B cell (primary cell): Measurements from ENCODE around the gene SFXN3. TPM values are rescaled to one million over a fixed set of nuclear protein-coding genes. Genes with fewer than 3 reads are reported as not detected.

Experiments
- ATAC-seq: fragments of 200-7000 bp; cut with Tn5 transposase; one replicate; pipeline ENCODE4 v1.10.0; 2021; ENCODE audit warnings: low read depth, mild to moderate bottlenecking, moderate number of reproducible peaks, moderate library complexity
- CTCF ChIA-PET: fragments of 350-600 bp; sonication (Branson Sonifier 250); formaldehyde crosslinking; loops from one replicate; lab custom pipeline; 2021; ENCODE audit warnings: antibody characterized with exemption, inconsistent platforms; lab: Charles Lee
- POLR2A ChIA-PET: fragments of 350-600 bp; sonication (Branson Sonifier 250); formaldehyde crosslinking; loops from one replicate; lab custom pipeline; 2021; ENCODE audit warnings: antibody characterized with exemption; lab: Charles Lee
- DNase-seq: peaks from one replicate; pipeline ENCODE4 v3.0.0; 2013
- H2AFZ ChIP-seq: 2 replicates; pipeline ENCODE4 v1.6.1; 2012; ENCODE audit warnings: mild to moderate bottlenecking, low read depth, low read length; ENCODE audit not compliant: insufficient read depth, poor library complexity, severe bottlenecking
- H3K27ac ChIP-seq, 2 donors: 1 replicate in 1 of 2; 2 replicates in 1 of 2; pipeline ENCODE4 v1.5.1; 2012 to 2013; ENCODE audit warnings: low read length in 2 of 2, mild to moderate bottlenecking in 2 of 2, moderate library complexity in 1 of 2
- H3K27me3 ChIP-seq, 4 experiments: fragments of 200-600 bp in 1 of 4; sonication (generic) in 1 of 4; replicated peaks in 1 of 4; 1 replicate in 2 of 4; 2 replicates in 2 of 4; pipeline versions ENCODE4 v1.6.1 to v1.7.0; 2013 to 2016; ENCODE audit warnings: low read length in 3 of 4, mild to moderate bottlenecking in 2 of 4, mixed read lengths in 1 of 4, moderate library complexity in 1 of 4; ENCODE audit not compliant: insufficient read depth in 4 of 4, control insufficient read depth in 3 of 4; ENCODE audit errors: control extremely low read depth in 1 of 4
- H3K36me3 ChIP-seq, 2 experiments: replicated peaks in 1 of 2; 1 replicate in 1 of 2; 2 replicates in 1 of 2; pipeline versions ENCODE4 v1.6.1 to v1.7.1; 2013; ENCODE audit warnings: low read length in 1 of 2; ENCODE audit not compliant: insufficient read depth in 2 of 2, control insufficient read depth in 1 of 2; ENCODE audit errors: control extremely low read depth in 1 of 2, extremely low read depth in 1 of 2
- H3K4me1 ChIP-seq, 2 donors: fragments of 200-600 bp in 1 of 2; sonication (generic) in 1 of 2; 1 replicate in 1 of 2; 2 replicates in 1 of 2; pipeline versions ENCODE4 v1.5.1 to v1.6.1; 2013 to 2017; ENCODE audit warnings: low read length in 2 of 2; ENCODE audit not compliant: control insufficient read depth in 2 of 2, insufficient read depth in 2 of 2
- H3K4me2 ChIP-seq: replicated peaks from 2 replicates; pipeline ENCODE3; 2012; ENCODE audit warnings: mild to moderate bottlenecking, low read depth, low read length; ENCODE audit not compliant: poor library complexity, severe bottlenecking
- H3K4me3 ChIP-seq, 5 experiments: fragments of 200-600 bp in 1 of 5; sonication (generic) in 1 of 5; 1 replicate in 3 of 5; 2 replicates in 2 of 5; pipeline versions ENCODE4 v1.5.1 to v1.7.0; 2011 to 2016; ENCODE audit warnings: low read length in 4 of 5, mild to moderate bottlenecking in 4 of 5, low read depth in 2 of 5, control low read depth in 1 of 5, moderate library complexity in 1 of 5; ENCODE audit not compliant: insufficient read depth in 1 of 5; ENCODE audit errors: control extremely low read depth in 1 of 5, extremely low read depth in 1 of 5
- H3K79me2 ChIP-seq: fragments of 200-600 bp; sonication (generic); one replicate; pipeline ENCODE4 v1.6.0; 2016; ENCODE audit warnings: low read length; ENCODE audit not compliant: control insufficient read depth, insufficient read depth
- H3K9ac ChIP-seq: fragments of 200-600 bp; sonication (generic); 2 replicates; pipeline ENCODE4 v1.6.1; 2017; ENCODE audit warnings: mild to moderate bottlenecking, low read length, moderate library complexity
- H3K9me3 ChIP-seq, 3 donors: one replicate each; pipeline versions ENCODE4 v1.6.1 to v1.7.1; 2013; ENCODE audit warnings: low read length in 2 of 3; ENCODE audit not compliant: control insufficient read depth in 2 of 3, insufficient read depth in 1 of 3; ENCODE audit errors: control extremely low read depth in 1 of 3
- H4K20me1 ChIP-seq: 2 replicates; pipeline ENCODE4 v1.6.0; 2012; ENCODE audit warnings: mild to moderate bottlenecking, low read length; ENCODE audit not compliant: insufficient read depth, control insufficient read depth, poor library complexity, severe bottlenecking
- H3K27ac Mint-ChIP-seq: one replicate; pipeline ENCODE4 v1.8.0; 2021; ENCODE audit warnings: mixed read lengths
- H3K27me3 Mint-ChIP-seq: one replicate; pipeline ENCODE4 v1.8.0; 2021; ENCODE audit warnings: mixed read lengths
- H3K4me1 Mint-ChIP-seq: one replicate; pipeline ENCODE4 v1.8.0; 2021; ENCODE audit warnings: mixed read lengths
- H3K4me3 Mint-ChIP-seq: one replicate; pipeline ENCODE4 v1.8.0; 2021; ENCODE audit warnings: mixed read lengths
- H3K9me3 Mint-ChIP-seq: one replicate; pipeline ENCODE4 v1.8.0; 2022; ENCODE audit warnings: mixed read lengths; ENCODE audit not compliant: insufficient read depth
- CTCF ChIP-seq: fragments of 200-600 bp; IDR thresholded peaks from one replicate; pipeline ENCODE4 v1.8.0; 2022; ENCODE audit warnings: antibody characterized with exemption, mild to moderate bottlenecking
- EZH2 ChIP-seq: IDR thresholded peaks from 2 replicates; pipeline ENCODE4 v1.6.1; 2012; ENCODE audit warnings: borderline replicate concordance, low read depth, mild to moderate bottlenecking, moderate library complexity, low read length; ENCODE audit not compliant: insufficient read depth, poor library complexity, severe bottlenecking
- WGBS: methylation state at CpG from one replicate; pipeline ENCODE4 v1.1.5; 2013; ENCODE audit warnings: missing lambda C conversion rate; ENCODE audit not compliant: insufficient coverage; 5-methylcytosine and 5-hydroxymethylcytosine counted together
- intact Hi-C: fragments of 100-400 bp; cut with micrococcal nuclease; formaldehyde crosslinking; loops from one replicate; pipeline ENCODE4 v1.10.0; 2022
- polyA plus RNA-seq: library from polyadenylated mRNA; depleted of rRNA; stranded (reverse); fragments of >200 nt; gene quantifications from 2 replicates; pipeline ENCODE4 v1.2.3, GENCODE V29; 2012
- total RNA-seq, 2 donors: library from RNA; stranded (reverse); fragments of 120-200 nt in 1 of 2; gene quantifications; 1 replicate in 1 of 2; 2 replicates in 1 of 2; pipeline versions ENCODE4 v1.2.3 to v1.2.4, GENCODE V29; 2013 to 2022

Gene SFXN3
- total and polyA plus RNA-seq, 2 donors (not counting 1 experiment from before 2014, with no cell fraction given) = 44.2 to 51.7 TPM

- peaks cover 27% of the 10 kb centered on the region for H3K27me3 Mint-ChIP-seq
- Histone ChIP-seq H3K4me2 (peak overlapping the region; percentile 27), H3K27ac (no peak overlapping the region), H3K9ac (no peak overlapping the region), H2AFZ (no peak overlapping the region), H3K36me3 (no peaks in the 10 kb centered on the region), H4K20me1 (no peaks in the 10 kb centered on the region), H3K79me2 (no peaks in the 10 kb centered on the region), H3K4me1 (peaks cover 8 to 14% of the 10 kb centered on the region in 2 donors), H3K27me3 (peaks cover 0 to 32% (median 18%) of the 10 kb centered on the region in 4 experiments), H3K4me3 (no peak overlapping the region), H3K9me3 (no peaks in the 10 kb centered on the region)
- ChIA-PET POLR2A (interaction anchor here (0.6 kb wide), 1 partner anchor 43 kb away, joined by 3 read pairs; the partner anchor contains the start of gene SEMA4G), CTCF (interaction anchor here (0.9 to 2.1 kb wide), 5 partner anchors 9 to 55 kb away, joined by 3 to 16 read pairs (median 4); partner anchors contain the start of gene LZTS2)
- no peak overlapping the region for H3K27ac Mint-ChIP-seq
- H3K9me3 Mint-ChIP-seq = no peaks in the 10 kb centered on the region
- DNase-seq (peak; percentile 77), ATAC-seq (peak; percentile 86)
- 6% methylated on average over 8 of the region's 14 CpGs for WGBS
- intact Hi-C loops = loop anchor here (1.0 to 5.0 kb wide), 3 partner anchors 13 to 340 kb away; partner anchors contain the start of genes LZTS2, PDZD7 and SFXN3
- no peak overlapping the region for H3K4me3 Mint-ChIP-seq
- TF ChIP-seq CTCF = peak; percentile 83
- no peak for TF ChIP-seq EZH2
- peaks cover 16% of the 10 kb centered on the region for H3K4me1 Mint-ChIP-seq
Measured at GRCh38 chr10:101012525-101013364, 18.3 kb upstream of the SFXN3 start.
